ENCODE measurements around the gene DDIAS. TPM values are rescaled to one million over a fixed set of nuclear protein-coding genes. Genes with fewer than 3 reads are reported as not detected.
"Not testable (repeated sequence)": the region's sequence is repeated elsewhere in the genome, so short reads cannot be mapped to it uniquely, and the experiment has no call there.

The DDIAS gene
- total RNA-seq, 2 donors from 2014 or later: 1.3 to 6.5 TPM

DNA sequence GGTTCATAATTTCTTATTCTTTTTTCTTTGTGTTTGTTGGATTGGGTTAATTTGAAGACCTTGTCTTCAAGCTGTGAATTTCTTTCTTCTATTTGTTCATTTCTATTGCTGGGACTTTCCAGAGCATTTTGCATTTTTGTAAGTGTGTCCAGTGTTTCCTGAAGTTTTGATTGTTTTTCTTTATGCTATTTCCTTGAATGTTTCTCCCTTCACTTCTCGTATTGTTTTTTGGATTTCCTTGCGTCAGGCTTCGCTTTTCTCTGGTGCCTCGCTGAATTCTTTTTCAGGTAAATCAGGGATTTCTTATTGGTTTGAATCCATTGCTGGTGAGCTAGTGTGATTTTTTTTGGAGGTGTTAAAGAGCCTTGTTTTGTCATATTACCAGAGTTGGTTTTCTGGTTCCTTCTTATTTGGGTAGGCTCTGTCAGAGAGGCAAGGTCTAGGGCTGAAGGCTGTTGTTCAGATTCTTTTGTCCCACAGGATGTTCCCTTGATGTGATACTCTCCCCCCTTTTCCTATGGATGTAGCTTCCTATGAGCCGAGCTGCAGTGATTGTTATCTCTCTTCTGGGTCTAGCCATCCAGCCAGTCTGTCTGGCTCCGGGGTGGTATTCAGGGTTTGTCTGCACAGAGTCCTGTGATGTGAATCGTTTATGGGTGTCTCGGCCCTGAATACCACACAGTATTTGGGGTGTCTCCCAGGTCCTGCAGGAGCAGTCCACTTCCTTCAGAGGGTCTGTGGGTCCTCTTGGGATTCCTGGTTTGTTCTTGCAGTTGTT lies 21.0 kb downstream of the DDIAS start:
- H3K4me3 ChIP-seq; H3K4me1 ChIP-seq (replicated peaks); intact Hi-C loops (cut with DNase I); H3K9me3 ChIP-seq; DNase-seq (ENCODE audit: low spot score); H3K36me3 ChIP-seq; H3K27ac ChIP-seq; H3K27me3 ChIP-seq (replicated peaks; ENCODE audit: insufficient read depth): not testable (repeated sequence)
- WGBS: 60% methylated on average over 8 of the region's 8 CpGs

- Histone ChIP-seq H3K27ac (no peak overlapping the region), H3K36me3 (no peaks in the 10 kb centered on the region), H3K4me3 (no peak overlapping the region), H3K4me1 (replicated peaks) (no peaks in the 10 kb centered on the region), H3K9me3 (no peaks in the 10 kb centered on the region), H3K27me3 (replicated peaks; ENCODE audit: insufficient read depth) (no peaks in the 10 kb centered on the region)
- TF ChIP-seq CTCF (IDR thresholded peaks at IDR 0.05) (no peak), POLR2A (IDR thresholded peaks at IDR 0.05) (no peak), POLR2AphosphoS5 (IDR thresholded peaks at IDR 0.05) (no peak)
- no peak for DNase-seq (ENCODE audit: low spot score)
- 93% methylated on average over 5 of the region's 5 CpGs for WGBS
- intact Hi-C loops (cut with DNase I): no loop called here
Observed at GRCh38 chr11:82924522-82925224, 23.1 kb downstream of the DDIAS start.

DNA sequence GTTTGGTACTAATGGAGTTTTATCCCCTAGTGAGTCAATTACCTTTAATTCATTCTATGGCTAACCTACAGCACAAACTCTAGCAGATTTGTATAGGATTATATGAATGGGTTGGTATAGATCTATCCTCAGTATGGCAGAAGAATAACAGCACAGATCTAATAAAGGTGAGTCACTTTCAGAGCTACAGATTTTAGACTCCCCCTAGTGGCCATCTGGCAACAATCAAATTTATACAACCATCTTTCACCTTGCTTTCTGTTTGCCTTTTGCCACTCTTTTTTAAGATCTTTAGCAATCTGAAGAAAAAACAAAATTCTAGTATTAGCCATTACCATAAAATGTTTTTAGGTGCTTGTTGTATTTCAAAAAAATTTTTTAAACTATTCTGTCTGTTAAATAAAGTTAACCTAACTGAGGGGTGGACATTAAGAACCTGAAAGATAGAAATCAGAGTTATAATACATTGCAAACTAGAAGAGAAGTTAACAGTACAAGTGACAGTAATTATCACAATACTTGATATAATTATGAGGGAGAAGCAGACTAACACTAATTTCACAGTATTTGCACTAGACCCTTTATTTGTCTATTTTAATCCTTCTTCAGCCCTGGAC lies 25.8 kb downstream of the DDIAS start:
- no peak overlapping the region for H3K27ac ChIP-seq
- H3K27me3 ChIP-seq (replicated peaks; ENCODE audit: insufficient read depth): no peaks in the 10 kb centered on the region
- no peaks in the 10 kb centered on the region for H3K36me3 ChIP-seq
- TF ChIP-seq POLR2A (IDR thresholded peaks at IDR 0.05): no peak
- peak; percentile 71 to 80 (median 75) for TF ChIP-seq CTCF (IDR thresholded peaks at IDR 0.05)
- TF ChIP-seq POLR2AphosphoS5 (IDR thresholded peaks at IDR 0.05): peak; percentile 12
- no peak overlapping the region for H3K4me3 ChIP-seq
- intact Hi-C loops (cut with DNase I): no loop called here
- H3K4me1 ChIP-seq (replicated peaks): no peaks in the 10 kb centered on the region
- DNase-seq (ENCODE audit: low spot score): peak; percentile 38
- H3K9me3 ChIP-seq: no peaks in the 10 kb centered on the region

GRCh38 chr11:82929121-82929520 lies 27.6 kb downstream of the DDIAS start:
- Histone ChIP-seq H3K27ac (no peak overlapping the region), H3K36me3 (no peaks in the 10 kb centered on the region), H3K27me3 (replicated peaks; ENCODE audit: insufficient read depth) (no peaks in the 10 kb centered on the region), H3K9me3 (no peaks in the 10 kb centered on the region), H3K4me3 (no peak overlapping the region), H3K4me1 (replicated peaks) (no peaks in the 10 kb centered on the region)
- no peak for DNase-seq (ENCODE audit: low spot score)
- TF ChIP-seq POLR2A (IDR thresholded peaks at IDR 0.05) (no peak), CTCF (IDR thresholded peaks at IDR 0.05) (no peak), POLR2AphosphoS5 (IDR thresholded peaks at IDR 0.05) (no peak)
- intact Hi-C loops (cut with DNase I): no loop called here
- WGBS: 96% methylated on average over 10 of the region's 10 CpGs

- no peak for DNase-seq (ENCODE audit: low spot score)
- Histone ChIP-seq H3K4me1 (replicated peaks) (no peaks in the 10 kb centered on the region), H3K27ac (no peak overlapping the region), H3K36me3 (no peaks in the 10 kb centered on the region), H3K4me3 (no peak overlapping the region), H3K9me3 (no peaks in the 10 kb centered on the region), H3K27me3 (replicated peaks; ENCODE audit: insufficient read depth) (no peaks in the 10 kb centered on the region)
- WGBS: 44% methylated on average over 3 of the region's 3 CpGs
- intact Hi-C loops (cut with DNase I): no loop called here
- no peak for TF ChIP-seq POLR2A (IDR thresholded peaks at IDR 0.05)
- TF ChIP-seq POLR2AphosphoS5 (IDR thresholded peaks at IDR 0.05): no peak
- TF ChIP-seq CTCF (IDR thresholded peaks at IDR 0.05): no peak
Observed at GRCh38 chr11:82930229-82930628, 28.7 kb downstream of the DDIAS start.

All from prostate gland (tissue), 2 donors.